ENCODE data around the gene ZNF80. TPM values are rescaled to one million over a fixed set of nuclear protein-coding genes. Genes with fewer than 3 reads are reported as not detected.

Gene ZNF80
- total RNA-seq, 3 donors from 2014 or later, result 0.16 to 0.33 TPM; not detected in 1

- peaks cover 0 to 4% of the 10 kb centered on the region in 2 donors for H3K4me1 ChIP-seq
- no peaks in the 10 kb centered on the region for H3K36me3 ChIP-seq
- H3K27ac ChIP-seq, result no peak overlapping the region
- TF ChIP-seq CTCF (IDR thresholded peaks at IDR 0.05) (no peak), POLR2AphosphoS5 (IDR thresholded peaks at IDR 0.05) (no peak), POLR2A (IDR thresholded peaks at IDR 0.05) (no peak)
- no peak overlapping the region for H3K4me3 ChIP-seq
- intact Hi-C loops (cut with DNase I; ENCODE audit: low total_unique reads), result no loop called here
- no peaks in the 10 kb centered on the region for H3K9me3 ChIP-seq
- no peaks in the 10 kb centered on the region for H3K27me3 ChIP-seq
- DNase-seq (ENCODE audit: low spot score in 2 of 2), result no peak
These were observed 24.7 kb downstream of the ZNF80 start for GRCh38 chr3:114212646-114213045.

GRCh38 chr3:114207768-114208167, 29.6 kb downstream of the ZNF80 start:
- no peak overlapping the region for H3K27ac ChIP-seq
- no peaks in the 10 kb centered on the region for H3K4me1 ChIP-seq
- H3K4me3 ChIP-seq, result no peak overlapping the region
- H3K9me3 ChIP-seq, result no peaks in the 10 kb centered on the region
- no peaks in the 10 kb centered on the region for H3K36me3 ChIP-seq
- no peaks in the 10 kb centered on the region for H3K27me3 ChIP-seq
- no peak for TF ChIP-seq POLR2AphosphoS5 (IDR thresholded peaks at IDR 0.05)
- TF ChIP-seq CTCF (IDR thresholded peaks at IDR 0.05), result no peak
- no peak for TF ChIP-seq POLR2A (IDR thresholded peaks at IDR 0.05)
- intact Hi-C loops (cut with DNase I; ENCODE audit: low total_unique reads), result no loop called here
- DNase-seq (ENCODE audit: low spot score in 2 of 2), result no peak

DNA sequence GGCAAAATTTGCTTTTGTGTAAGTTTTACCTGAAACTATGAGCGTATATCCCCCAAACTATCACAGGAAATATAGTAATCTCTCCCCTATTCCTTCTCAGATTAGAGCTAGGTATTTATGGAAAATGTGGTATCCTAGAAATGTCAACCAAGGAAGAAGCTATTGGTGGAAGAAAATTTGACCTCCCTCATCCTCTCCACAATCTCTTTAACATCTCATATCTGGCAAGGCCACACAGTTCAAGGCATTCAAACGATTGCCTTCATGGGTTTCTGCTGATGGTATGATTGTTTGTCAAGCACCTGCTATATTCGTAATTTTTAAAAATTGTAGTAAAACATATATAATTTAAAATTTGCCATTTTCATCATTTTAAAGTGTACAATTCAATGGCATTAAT, 31.0 kb downstream of the ZNF80 start:
- TF ChIP-seq POLR2AphosphoS5 (IDR thresholded peaks at IDR 0.05) (no peak), CTCF (IDR thresholded peaks at IDR 0.05) (no peak), POLR2A (IDR thresholded peaks at IDR 0.05) (no peak)
- Histone ChIP-seq H3K36me3 (no peaks in the 10 kb centered on the region), H3K9me3 (no peaks in the 10 kb centered on the region), H3K4me1 (no peaks in the 10 kb centered on the region), H3K4me3 (no peak overlapping the region), H3K27me3 (no peaks in the 10 kb centered on the region), H3K27ac (no peak overlapping the region)
- intact Hi-C loops (cut with DNase I; ENCODE audit: low total_unique reads), result no loop called here
- no peak for DNase-seq (ENCODE audit: low spot score in 2 of 2)

GRCh38 chr3:114205541-114205940, 31.8 kb downstream of the ZNF80 start:
- Histone ChIP-seq H3K4me1 (no peaks in the 10 kb centered on the region), H3K36me3 (no peaks in the 10 kb centered on the region), H3K9me3 (no peaks in the 10 kb centered on the region), H3K4me3 (no peak overlapping the region), H3K27ac (no peak overlapping the region), H3K27me3 (no peaks in the 10 kb centered on the region)
- TF ChIP-seq CTCF (IDR thresholded peaks at IDR 0.05) (no peak), POLR2AphosphoS5 (IDR thresholded peaks at IDR 0.05) (no peak), POLR2A (IDR thresholded peaks at IDR 0.05) (no peak)
- no peak for DNase-seq (ENCODE audit: low spot score in 2 of 2)
- intact Hi-C loops (cut with DNase I; ENCODE audit: low total_unique reads), result no loop called here

- TF ChIP-seq POLR2AphosphoS5 (IDR thresholded peaks at IDR 0.05) (no peak), POLR2A (IDR thresholded peaks at IDR 0.05) (no peak), CTCF (IDR thresholded peaks at IDR 0.05) (no peak)
- no peak for DNase-seq (ENCODE audit: low spot score in 2 of 2)
- H3K9me3 ChIP-seq, result no peaks in the 10 kb centered on the region
- H3K4me3 ChIP-seq, result no peak overlapping the region
- H3K27me3 ChIP-seq, result no peaks in the 10 kb centered on the region
- H3K4me1 ChIP-seq, result no peaks in the 10 kb centered on the region
- intact Hi-C loops (cut with DNase I; ENCODE audit: low total_unique reads), result loop anchor here (5.0 kb wide), 1 partner anchor 318 kb away; no protein-coding TSS in a partner anchor
- no peaks in the 10 kb centered on the region for H3K36me3 ChIP-seq
- no peak overlapping the region for H3K27ac ChIP-seq
These were observed 42.6 kb downstream of the ZNF80 start for GRCh38 chr3:114194750-114195149.

All from breast epithelium (tissue), 4 donors.